Glomerular visceral epithelial cell (primary cell): ENCODE data around the gene ARFRP1.
"Not testable (repeated sequence)": the region's sequence is repeated elsewhere in the genome, so short reads cannot be mapped to it uniquely, and the experiment has no call there.

ENCODE experiments used
- DNase-seq: peaks from one replicate; pipeline ENCODE4 v3.0.0-alpha.2; 2016; ENCODE audit errors: extremely low spot score

ARFRP1 gene

DNA sequence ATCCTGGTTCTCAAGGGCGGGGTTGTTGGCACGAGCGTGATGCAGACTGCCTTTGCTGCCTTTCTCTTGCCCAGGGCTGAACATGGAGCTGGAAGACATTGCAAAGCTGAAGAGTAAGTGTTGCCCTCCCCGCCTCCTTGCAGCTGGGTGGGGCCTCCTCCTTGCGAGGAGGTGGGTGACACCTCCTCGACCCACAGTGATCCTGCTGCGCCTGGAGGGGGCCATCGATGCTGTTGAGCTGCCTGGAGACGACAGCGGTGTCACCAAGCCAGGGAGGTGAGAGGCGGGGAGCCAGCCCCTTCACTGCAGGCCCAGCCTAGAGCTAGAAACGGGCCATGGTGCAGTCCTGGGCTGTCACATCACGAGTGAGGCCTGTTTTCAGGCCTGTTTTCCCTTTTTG, 29.7 kb downstream of the ARFRP1 start:
- DNase-seq, result no peak

DNA sequence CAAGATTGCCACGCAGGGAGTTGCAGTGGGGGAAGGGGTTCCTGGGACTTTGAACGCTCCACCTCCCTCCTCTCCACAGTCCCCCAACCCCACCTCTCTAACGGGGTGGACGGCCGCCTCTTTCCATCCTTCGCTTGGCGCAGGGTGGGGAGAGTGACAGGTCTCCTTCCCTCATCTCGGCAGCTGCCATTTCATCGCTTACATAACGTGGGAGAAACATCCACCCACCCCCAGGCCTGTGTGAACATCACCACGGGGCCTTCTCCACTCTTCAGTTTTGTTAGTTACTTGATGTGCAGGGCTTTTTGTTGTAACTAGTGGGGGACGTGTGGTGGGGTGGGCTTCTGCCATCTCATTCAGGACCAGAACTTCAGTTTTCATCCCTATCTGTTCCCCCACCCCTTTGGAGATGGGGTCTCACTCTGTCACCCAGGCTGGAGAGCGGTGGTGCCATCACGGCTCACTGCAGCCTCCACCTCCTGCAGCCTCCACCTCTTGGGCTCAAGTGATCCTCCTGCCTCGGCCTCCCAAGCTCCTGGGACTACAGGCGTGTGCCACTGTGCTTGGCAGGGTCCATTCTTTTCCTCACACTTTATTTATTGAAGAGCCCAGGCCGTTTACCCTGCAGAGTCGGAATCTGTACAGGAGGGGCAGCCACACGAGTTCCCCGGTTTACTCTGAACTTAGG, 32.0 kb downstream of the ARFRP1 start:
- no peak for DNase-seq

DNA sequence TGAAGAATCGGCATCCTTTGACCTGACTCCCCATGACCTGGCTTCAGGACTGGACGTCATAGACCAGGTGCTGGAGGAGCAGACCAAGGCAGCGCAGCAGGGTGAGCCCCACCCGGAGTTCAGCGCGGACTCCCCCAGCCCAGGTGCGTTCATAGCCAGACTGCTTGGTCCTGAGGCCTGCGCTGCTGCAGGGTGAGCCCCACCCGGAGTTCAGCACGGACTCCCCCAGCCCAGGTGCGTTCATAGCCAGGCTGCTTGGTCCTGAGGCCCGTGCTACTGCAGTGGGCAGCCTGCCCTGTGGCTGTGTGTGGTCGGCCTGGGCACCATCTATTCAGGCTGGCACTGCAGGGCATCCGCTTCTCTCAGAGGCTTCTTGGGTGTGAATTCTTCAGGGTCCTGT, 33.8 kb downstream of the ARFRP1 start:
- no peak for DNase-seq

DNA sequence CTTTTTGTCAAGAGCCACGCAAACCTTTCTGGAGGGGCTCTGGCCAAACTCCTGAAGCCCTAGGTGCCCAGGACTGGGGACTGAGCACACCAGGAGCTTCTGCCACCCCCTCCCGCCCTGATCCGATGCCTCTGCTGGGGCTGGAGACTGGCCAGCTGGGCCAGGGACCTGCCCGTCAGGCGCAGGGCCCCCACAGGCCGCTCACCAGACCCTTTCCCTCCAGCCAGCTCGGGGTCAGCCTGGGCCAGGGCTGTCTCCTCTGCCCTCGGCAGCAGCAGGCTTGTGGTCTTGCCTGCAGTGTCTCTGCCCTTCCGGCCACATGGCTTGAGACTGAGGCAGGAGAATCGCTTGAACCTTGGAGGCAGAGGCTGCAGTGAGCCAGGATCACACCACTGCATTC, 35.1 kb downstream of the ARFRP1 start:
- no peak for DNase-seq

DNA sequence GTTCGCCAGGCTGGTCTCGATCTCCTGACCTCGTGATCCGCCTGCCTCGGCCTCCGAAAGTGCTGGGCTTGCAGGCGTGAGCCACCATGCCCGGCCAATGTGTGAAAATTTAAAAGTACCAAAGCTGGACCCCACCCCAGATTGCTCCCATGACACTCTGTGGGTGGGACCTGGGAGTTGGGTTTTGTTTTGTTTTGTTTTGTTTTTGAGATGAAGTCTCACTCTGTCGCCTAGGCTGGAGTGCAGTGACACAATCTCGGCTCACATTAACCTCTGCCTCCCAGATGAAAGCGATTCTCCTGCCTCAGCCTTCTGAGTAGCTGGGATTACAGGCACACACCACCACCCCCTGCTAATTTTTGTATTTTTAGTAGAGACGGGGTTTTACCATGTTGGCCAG, 36.1 kb downstream of the ARFRP1 start:
- DNase-seq, result not testable (repeated sequence)

DNA sequence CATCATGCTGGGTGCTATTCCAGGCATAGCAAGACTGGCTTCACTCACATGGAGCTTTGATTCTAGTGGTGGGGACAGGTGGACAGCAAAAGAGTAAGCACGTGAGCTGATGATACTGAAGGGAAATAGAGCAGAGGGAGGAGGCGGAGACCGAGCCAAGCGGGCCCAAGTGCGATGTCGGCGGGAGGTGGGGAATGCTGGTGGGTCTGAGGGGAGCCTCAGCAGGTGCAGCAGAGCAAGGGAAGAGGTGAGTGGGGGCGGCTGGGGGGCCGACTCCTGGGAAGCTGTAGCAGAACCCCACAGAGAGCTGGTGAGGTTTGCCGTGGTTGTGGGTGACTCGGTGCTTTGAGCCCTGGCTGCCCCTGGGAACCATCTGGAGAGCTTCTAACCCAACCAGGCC, 39.4 kb downstream of the ARFRP1 start:
- no peak for DNase-seq

DNA sequence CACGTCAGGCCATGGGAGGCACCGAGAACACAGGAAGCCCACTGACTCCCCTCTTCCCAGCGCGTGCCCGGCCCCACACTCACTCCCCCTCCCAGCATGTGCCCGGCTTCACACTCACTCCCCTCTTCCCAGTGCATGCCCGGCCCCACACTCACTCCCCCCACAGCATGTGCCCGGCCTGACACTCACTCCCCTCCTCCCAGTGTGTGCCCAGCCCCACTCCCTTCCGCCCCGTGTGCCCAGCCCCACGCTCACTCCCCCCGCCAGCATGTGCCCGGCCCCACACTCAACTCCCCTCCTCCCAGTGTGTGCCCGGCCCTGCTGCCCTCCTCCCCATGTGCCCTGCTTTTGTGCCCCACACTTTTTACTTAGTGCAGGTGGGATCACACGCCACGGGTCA, 39.9 kb downstream of the ARFRP1 start:
- DNase-seq, result no peak

DNA sequence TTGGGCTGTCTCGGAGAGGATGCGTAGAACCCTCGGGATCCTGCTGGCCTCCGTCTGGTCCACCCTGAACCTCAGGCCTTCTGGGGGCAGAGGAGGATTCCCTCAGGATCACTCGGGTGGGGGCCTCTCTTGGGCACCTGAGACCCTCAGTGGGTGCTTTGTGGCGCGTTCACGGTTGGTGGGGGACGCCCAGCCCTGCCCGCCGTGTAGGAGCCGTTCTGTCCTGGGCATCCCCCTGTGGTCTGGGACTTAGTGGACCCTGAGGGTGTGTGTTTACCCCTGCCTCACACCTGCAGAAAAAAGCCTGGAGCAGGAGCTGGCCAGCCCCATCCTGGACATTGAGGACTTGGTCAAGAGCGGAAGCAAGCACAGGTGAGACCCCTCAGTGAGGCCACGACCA, 42.1 kb downstream of the ARFRP1 start:
- DNase-seq, result no peak

DNA sequence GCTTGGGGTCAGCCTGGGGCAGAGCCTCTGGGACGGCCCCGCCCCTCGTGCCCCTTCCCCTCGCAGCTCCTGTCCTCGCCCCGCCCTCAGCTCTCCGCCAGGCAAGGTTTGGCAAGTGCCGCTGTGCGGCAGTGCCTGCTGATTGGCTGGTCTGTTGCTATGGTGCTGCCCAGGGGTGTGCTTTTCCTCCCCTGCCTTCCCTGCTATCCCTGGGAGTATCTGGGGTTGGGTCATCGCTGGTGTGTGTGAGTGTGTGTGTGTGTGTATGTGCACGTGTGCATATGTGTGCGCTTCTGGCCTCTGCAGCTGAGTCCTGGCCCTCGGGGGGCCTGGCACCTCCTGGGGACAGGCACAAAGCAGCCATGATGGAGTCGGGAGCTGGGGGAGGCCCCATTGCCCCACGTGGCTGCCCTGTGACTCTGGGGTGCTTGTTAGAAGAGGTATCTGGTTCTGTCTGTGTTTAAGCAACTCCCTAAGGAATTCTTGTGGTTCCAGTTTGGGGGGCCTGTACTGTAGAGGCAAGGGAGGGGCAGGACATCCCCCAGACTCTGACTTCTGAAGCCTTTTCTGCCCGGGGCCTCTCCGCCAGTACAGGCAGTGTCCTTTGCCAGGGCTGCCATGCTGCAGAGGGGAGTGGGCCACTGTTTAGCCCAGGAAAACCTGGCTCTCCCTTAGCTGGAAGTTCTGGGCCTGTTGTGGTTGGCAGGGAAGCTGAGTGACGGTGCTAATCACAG, 42.7 kb downstream of the ARFRP1 start:
- no peak for DNase-seq

DNA sequence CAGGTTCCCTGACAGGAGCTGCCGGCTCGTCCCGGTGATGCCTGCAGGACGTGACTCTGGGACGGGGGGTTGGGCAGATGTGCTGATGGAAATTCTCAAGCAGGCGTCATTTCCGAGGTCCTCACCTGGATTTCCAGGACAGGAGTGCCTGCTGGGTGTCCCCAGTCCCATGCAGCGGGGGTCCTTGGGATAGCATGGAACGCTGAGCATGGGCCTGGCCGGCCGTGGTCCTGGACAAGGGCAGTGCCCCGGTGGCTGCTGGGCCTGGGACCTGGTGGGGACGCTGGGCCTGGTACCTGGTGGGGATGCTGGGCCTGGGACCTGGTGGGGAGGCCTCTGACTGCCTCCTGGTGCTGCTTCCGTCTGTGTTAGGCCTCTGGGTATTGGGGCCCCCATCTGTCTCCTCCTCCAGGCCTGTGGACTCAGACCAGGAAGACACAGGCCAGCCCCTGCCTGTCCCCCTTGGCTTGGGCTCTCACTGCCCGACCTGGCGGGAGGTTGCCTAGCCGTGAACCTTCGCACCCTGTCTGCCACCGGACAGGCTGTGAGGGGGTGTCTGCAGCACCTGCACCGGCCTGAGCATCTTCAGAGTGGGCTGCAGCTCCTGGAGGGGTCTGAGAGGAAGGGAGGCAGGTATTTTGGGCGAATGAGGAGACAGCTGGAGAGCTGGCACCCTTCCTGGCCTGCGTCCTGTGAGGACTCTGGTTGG, 43.5 kb downstream of the ARFRP1 start:
- DNase-seq, result no peak

DNA sequence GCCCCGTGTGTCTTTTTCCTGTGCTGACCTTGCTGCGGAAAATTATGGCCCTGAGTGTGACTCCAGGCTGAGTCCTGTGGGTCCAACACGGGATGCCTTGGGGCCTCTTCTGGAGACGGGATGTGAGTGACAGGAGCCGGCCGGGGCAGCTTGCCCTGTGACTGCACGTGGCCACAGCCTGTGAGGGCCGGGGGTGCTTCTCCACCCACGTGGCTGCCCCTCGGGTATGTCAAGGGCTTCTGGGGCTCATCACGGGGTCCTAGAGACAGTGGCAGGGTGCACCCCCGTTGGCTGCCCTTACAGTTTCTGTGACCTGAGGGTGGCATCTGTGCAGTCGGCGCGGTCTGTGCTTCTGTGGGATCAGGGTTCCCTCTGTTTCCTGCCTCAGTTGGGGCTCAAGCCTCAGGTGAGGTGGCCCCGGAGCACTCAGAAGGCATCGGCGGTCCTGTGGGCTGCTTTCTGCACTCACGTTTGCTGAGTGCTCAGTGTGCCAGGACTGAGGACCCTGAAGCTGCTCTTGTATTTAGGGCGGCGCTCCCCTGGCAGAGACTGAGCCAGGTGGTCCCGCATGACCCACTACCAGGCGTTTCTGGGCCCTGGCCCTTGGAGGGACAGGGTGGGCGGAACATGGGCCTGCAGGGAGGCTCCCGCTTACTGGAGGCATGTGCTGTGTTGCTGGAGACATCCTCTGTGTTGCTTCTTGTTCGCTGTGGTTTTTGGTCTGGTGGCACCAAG, 44.3 kb downstream of the ARFRP1 start:
- no peak for DNase-seq

DNA sequence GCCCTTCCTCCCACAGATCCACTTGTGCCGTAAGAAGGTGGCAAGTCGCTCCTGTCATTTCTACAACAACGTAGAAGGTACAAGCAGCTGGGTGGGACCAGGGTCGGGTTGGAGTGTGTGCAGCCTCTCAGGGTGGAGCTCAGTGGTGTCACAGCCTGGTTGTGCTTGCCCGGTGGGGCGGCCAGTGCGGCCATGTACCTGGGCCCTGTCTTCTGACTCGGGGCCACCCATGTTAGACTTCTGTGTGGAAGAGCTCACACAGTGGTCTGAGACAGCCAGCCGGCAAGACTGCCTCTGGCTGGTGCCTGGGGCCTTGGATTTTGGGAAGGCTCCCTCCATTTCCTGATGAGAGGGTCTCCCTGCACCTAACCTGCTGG, 45.0 kb downstream of the ARFRP1 start:
- DNase-seq, result no peak

DNA sequence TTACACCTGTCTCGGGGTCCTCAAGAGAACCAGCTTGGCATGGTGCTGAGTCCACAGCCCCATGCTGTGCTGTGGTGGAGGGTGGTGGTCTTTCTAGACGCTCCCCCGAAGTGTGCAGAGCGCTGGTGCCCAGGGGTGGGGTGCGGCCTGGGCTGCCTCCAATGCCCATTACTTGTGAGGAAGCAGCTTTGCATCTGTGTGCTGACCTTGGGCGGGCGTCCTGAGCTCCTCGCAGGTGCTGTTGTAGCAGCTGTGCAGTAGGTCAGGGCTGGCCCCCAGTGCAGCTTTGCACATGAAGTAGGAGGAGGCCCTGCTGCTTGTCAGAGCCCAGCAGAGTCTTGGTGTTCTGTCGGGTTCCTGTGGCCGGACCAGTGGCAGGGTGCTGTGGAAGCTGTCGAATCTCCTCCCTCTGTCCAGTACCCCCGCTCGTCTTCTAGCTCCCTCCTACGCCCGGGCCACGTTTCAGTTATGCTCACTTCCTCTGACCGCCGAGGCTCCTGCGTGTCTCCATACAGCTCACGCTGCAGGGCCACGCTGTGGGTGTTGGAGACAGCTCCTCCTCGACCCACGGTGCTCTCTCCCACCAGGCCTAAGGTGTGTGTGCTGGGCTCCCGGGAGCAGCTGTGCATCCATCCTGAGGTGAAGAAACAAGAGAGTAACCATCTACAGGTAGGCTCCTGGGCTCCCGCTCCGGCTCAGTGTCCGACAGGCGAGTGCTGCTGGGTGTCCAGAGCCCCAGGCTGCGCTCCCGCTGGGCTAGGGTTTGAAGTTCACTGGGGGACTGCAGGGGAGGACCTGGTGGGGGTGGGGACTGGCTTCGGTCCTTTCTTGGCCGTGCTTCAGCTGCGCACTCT, 45.6 kb downstream of the ARFRP1 start:
- DNase-seq, result no peak

DNA sequence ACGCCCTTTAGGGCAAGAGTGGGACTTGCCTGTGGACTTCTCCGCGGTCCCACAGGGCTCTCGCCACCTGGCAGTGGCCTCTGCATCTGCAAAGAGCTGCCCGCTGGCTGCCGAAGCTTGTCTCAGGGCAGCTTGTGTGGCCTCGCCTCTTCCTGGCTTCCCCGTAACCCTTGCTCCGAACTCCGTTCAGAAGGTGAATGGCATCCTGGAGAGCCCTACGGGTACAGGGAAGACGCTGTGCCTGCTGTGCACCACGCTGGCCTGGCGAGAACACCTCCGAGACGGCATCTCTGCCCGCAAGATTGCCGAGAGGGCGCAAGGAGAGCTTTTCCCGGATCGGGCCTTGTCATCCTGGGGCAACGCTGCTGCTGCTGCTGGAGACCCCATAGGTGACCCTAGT, 46.7 kb downstream of the ARFRP1 start:
- no peak for DNase-seq

DNA sequence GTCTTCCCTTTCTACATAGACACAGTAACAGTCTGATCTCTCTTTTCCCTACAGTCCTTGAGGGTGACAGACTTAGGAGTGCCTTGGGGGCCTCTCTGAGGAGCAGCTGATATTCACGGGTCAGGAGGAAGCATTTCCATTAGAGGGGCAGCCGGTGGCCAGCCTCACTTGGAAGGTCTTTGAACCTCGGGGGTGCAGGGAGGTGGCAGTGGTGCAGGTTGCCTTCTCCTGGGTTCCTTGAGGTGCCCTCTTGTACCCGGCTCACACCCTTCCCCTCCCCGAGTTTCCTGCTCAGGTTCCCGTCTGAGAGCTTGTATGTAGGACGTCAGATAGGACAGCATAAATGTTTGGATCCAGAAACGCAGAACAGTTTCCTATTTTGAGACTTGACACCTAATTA, 47.2 kb downstream of the ARFRP1 start:
- DNase-seq, result no peak

DNA sequence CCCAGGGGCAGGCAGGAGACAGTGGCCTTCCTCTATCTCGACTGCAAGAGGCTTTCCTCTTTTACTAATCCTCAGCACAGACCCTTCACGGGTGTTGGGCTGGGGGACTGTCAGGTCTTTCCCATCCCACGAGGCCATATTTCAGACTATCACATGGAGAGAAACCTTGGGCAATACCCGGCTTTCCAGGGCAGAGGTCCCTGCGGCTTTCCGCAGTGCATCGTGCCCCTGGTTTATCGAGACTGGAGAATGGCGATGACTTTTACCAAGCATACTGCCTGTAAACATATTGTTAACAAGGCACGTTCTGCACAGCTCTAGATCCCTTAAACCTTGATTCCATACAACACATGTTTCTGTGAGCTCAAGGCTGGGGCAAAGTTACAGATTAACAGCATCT, 47.6 kb downstream of the ARFRP1 start:
- not testable (repeated sequence) for DNase-seq

DNA sequence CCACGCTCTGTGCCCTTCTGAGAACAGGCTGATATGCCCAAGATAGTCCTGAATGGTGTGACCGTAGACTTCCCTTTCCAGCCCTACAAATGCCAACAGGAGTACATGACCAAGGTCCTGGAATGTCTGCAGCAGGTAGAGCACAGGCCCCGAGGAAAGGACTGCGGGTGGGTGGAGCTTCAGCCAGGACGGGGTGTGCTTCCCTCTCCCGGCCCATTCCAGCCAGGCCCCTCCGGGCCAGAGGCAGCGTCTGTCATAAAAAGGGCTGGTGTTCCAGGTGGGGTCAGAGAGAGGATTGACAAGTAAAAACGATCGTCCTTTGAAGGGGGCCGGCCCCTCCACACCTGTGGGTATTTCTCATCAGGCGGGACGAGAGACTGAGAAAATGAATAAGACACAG, 48.4 kb downstream of the ARFRP1 start:
- no peak for DNase-seq

DNA sequence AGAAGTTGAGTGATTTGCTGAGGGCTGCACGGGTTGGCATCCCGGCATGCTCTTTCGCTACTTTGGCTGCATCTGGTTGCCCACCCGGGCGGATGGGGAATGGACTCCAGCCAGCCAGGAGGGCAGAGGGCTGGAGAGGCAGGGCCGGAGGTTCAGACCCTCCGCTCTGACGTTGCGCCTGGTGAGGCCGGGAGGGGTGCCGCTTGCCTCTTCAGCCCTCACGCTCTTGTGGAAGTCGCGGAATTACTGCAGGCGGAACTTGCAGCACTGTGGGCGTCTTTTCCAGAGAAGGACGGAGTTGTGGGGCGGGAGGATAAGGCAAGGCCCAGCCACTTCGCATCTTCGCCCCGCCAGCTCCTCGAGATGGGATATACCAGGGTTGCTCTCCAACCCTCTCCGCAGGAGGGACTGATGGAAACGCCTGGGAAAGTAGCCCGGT, 49.0 kb downstream of the ARFRP1 start:
- DNase-seq, result no peak

DNA sequence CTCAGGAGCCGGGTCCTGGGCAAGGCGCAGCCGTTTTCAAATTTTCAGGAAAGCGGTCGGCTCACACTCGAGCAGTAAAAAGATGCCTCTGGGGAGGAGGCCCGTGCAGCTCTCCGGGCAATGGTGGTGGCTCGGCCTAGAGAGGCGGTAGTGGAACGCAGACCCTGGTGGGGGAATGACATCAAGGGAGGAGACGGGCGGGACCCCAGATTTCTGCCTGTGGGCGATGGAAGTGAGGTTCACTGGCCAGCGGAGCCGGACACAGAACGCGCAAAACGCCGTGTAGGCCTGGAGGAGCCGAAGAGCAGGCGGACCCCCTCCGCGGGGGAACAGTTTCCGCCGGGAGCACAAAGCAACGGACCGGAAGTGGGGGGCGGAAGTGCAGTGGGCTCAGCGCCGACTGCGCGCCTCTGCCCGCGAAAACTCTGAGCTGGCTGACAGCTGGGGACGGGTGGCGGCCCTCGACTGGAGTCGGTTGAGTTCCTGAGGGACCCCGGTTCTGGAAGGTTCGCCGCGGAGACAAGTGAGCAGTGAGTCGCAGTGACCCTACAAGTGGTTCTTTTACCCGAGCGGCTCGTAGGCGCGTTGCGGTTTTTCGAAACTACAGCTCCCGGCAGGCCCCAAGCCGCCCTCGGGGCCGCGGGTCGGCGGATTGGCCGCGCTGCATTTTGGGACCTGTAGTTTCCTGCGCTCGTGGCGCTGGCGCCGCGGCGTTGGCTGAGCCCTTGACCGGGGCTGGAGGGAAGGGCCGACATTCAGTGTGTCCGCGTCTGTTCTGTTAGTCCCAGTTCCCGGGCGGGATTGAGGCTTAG, 49.6 kb downstream of the ARFRP1 start, which contains the start of gene RTEL1:
TSS of gene RTEL1 (plus strand) at position 376 of the 812 bp plus-strand sequence. CDS start 1,091 bp downstream, outside the sequence.
- DNase-seq, result peak; percentile 93

DNA sequence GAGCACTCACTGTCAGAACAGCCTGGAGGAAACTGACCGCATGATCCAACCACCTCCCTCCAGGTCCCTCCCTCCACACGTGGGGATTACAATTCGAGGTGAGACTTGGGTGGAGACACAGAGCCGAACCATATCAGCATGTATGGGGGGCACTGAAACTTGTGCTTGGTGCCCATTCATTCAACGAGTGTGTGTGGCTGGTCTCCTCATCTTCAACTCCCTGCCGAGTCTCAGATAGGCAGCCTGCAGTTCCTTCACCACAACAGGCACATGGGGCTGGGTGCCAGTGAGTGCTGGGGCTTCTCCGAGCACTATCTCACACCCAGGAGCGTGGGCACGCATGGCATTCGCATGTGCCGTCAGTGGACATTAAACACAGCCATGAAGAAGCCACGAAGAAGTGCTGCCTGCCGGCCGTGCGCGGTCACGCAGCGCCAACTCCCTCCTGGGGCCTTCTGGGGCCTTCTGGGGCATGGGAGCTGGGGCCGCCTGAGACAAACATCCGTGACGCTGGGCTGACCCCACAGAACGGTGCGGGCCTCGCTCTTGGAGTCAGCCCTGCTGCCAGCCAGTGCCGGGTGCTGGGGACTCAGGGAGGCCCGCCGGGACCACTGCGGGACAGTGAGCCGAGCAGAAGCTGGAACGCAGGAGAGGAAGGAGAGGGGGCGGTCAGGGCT, 50.4 kb downstream of the ARFRP1 start:
- DNase-seq, result peak; percentile 31
